IPS-18c (cell line): Measurements from ENCODE around the gene ZBTB4.
"Not testable (repeated sequence)": the region's sequence is repeated elsewhere in the genome, so short reads cannot be mapped to it uniquely, and the experiment has no call there.

ENCODE experiments used
- H3K4me3 ChIP-seq: 2 replicates; pipeline ENCODE4 v1.7.0; 2013; ENCODE audit warnings: low read depth, mild to moderate bottlenecking, low read length, moderate library complexity; ENCODE audit not compliant: insufficient read depth
- H3K9me3 ChIP-seq: one replicate; pipeline ENCODE4 v1.6.1; 2013; ENCODE audit warnings: mild to moderate bottlenecking, low read length, moderate library complexity; ENCODE audit not compliant: control insufficient read depth, insufficient read depth

Gene ZBTB4

DNA sequence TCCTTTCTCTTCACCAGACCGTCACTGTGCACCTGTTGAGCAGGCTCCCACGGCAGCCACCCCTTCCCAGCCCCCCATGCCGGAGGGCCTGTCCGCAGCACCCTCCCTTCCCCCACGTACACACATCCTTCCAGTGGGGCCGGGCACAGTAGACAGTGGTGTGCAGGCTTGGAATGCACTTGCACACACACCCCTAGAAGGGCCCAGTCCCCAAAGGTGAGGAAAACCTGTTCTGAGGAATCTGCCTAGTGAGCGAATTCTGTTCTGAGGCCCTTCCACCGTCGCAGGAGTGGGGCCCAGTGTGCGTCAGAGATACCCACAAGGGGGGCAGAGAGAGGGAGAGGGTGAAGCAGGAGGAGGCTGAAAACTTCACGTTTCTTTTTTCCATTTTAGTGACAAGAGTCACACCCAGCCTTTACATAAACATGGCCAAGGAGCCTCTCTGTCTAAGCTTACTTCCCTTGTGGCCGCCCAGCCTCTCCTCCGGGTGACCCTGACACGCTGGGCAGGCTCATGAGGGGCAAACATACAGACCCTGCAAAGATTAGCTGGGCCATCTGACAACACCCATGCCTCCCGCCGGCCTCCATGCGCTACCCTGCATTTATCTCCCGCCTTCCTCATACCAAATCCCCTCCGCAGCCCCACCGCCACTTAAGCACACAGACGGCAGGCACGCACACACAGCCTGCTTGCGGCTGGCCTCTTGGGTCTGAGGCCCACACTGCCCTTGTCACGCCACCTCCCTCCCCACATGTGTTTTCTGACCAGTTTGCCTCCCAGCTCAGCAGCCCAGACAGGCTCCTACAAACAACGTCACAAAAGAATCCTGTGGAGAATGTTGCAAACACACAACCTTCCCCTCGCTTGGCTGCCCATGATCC, 1.8 kb downstream of the ZBTB4 start:
- Histone ChIP-seq H3K4me3 (peak overlapping the region; percentile 81; the same call in 1 of the 2 replicates), H3K9me3 (no peaks in the 10 kb centered on the region)

DNA sequence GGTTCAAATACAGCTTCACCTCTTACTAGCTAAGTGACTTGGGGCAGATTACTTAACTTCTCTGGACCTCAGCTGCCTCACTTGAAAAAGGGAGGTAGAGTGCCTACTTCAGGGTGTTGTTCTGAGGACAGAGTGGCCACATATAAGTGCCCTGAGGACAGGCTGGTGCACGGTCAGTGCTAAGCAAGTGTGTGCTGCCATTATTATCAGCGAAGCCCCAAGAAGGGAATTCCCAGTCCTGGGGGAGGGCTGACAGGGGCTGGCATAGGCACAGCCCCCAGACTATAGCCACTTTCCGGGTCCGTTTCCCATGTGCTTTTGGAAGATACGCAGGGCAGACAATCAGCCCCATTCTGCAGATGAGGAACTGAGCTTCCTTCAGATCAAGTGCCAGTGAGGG, 2.5 kb downstream of the ZBTB4 start:
- no peaks in the 10 kb centered on the region for H3K9me3 ChIP-seq
- no peak overlapping the region for H3K4me3 ChIP-seq

DNA sequence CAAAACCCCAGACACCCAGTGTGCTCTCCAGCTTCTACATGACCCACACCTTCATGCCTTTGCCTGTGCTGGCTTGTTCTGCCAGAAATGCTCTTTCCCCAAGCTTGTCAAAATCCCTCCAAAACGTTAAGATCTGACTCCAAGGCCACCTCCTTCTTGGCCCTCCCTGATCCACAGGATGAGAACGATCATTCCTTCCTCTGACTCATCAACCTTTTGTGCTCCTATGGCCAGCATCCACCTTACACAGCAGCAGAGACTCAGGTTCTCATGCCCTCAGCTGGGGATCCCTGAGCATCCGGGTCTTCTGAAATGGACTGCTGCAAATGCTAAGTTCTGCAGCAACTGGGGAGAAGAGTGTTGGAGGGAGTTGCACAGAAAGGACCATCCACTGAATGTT, 2.9 kb downstream of the ZBTB4 start:
- no peak overlapping the region for H3K4me3 ChIP-seq

GRCh38 chr17:7475764-7476422, 3.5 kb downstream of the ZBTB4 start:
- Histone ChIP-seq H3K9me3 (no peaks in the 10 kb centered on the region), H3K4me3 (no peak overlapping the region)

More for the DNA sequence above, 2.9 kb downstream of the ZBTB4 start:
- no peaks in the 10 kb centered on the region for H3K9me3 ChIP-seq

DNA sequence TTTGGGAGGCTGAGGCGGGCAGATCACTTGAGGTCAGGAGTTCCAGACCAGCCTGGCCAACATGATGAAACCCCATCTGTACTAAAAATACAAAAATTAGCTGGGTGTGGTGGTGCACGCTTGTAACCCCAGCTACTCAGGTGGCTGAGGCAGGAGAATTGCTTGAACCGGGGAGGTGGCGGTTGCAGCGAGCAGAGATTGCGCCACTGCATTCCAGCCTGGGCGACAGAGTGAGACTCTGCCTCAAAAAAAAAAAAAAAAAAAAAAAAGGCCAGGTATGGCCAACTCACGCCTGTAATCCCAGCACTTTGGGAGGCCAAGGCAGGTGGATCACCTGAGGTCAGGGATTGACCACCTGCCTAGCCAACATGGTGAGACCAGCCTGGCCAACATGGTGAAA, 4.7 kb downstream of the ZBTB4 start:
- not testable (repeated sequence) for H3K4me3 ChIP-seq

GRCh38 chr17:7471729-7472128, 7.7 kb downstream of the ZBTB4 start:
- H3K4me3 ChIP-seq, result no peak overlapping the region
- no peaks in the 10 kb centered on the region for H3K9me3 ChIP-seq

More for the DNA sequence above, 4.7 kb downstream of the ZBTB4 start:
- H3K9me3 ChIP-seq, result not testable (repeated sequence)

- not testable (repeated sequence) for H3K4me3 ChIP-seq, H3K9me3 ChIP-seq
Observed at GRCh38 chr17:7470457-7470973, 8.9 kb downstream of the ZBTB4 start.

DNA sequence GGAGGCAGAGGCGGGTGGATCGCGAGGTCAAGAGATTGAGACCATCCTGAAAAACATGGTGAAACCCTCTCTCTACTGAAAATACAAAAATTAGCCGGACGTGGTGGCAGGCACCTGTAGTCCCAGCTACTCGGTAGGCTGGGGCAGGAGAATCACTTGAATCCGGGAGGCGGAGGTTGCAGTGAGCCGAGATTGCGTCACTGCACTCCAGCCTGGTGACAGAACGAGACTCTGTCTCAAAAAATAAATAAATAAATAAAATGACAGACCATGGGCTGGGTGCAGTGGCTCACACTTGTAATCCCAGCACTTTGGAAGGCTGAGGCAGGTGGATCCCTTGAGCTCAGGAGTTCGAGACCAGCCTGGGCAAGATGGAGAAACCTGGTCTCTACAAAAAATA, 9.6 kb downstream of the ZBTB4 start:
- not testable (repeated sequence) for H3K4me3 ChIP-seq, H3K9me3 ChIP-seq

- Histone ChIP-seq H3K9me3 (no peaks in the 10 kb centered on the region), H3K4me3 (no peak overlapping the region)
Observed at GRCh38 chr17:7468804-7469389, 10.5 kb downstream of the ZBTB4 start.

GRCh38 chr17:7468290-7468689, 11.1 kb downstream of the ZBTB4 start:
- no peaks in the 10 kb centered on the region for H3K9me3 ChIP-seq
- no peak overlapping the region for H3K4me3 ChIP-seq

DNA sequence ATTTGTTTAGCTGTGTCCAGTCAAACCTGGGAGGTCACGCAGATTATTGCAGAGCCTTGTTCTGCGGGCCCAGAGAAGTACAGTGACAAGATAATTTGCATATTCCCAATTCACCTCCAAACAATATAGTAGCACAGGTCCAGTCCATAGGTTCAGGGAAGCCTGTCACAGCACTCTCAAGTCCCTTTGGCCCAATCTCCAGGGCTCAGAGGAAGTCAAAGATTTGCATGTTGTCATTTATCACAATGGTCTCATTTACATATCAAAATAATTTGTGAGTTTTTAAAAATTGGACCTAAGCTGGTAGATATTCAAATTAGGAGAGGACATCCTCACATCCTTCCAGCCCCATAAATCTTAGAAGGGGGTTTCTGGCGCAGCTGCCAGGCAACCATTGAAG, 11.9 kb downstream of the ZBTB4 start:
- no peak overlapping the region for H3K4me3 ChIP-seq
- no peaks in the 10 kb centered on the region for H3K9me3 ChIP-seq

DNA sequence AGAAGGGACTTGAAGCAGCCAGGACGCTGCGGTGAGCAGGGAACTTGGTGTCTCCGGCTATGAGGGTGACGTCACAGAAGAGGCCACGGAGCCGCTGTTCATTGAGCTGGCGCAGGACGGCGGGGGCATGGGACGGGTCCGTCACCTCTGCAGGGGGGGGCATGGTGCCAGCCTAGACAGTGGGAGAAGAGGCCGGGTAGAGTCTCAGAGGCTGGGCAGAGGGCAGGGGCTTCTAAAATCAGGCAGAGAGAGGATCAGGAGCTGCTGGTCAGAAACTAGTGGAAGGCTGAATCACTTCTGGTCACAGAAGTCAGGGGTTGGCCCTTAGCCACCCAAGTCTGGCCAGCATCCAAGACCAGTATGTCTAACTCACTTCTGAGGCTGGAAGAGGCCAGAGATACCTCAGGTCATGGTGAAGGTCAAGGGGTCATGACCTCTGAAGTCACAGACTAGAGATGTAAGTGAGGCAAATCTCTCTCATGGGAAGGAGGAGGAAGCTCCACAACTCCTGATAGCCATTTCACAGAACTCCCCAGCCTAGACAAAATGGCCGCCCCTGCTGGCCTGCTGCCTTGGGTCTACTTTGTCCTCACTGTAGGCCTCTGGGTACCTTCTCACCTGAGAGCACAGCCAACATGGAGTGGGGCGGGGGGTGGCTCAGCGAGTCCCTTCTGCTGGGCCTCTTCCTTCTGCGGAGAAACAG, 12.6 kb downstream of the ZBTB4 start:
- no peak overlapping the region for H3K4me3 ChIP-seq
- H3K9me3 ChIP-seq, result no peaks in the 10 kb centered on the region

GRCh38 chr17:7466318-7466638, 13.2 kb downstream of the ZBTB4 start:
- Histone ChIP-seq H3K4me3 (no peak overlapping the region), H3K9me3 (no peaks in the 10 kb centered on the region)

- no peaks in the 10 kb centered on the region for H3K9me3 ChIP-seq
- no peak overlapping the region for H3K4me3 ChIP-seq
Observed at GRCh38 chr17:7465597-7466275, 13.7 kb downstream of the ZBTB4 start.

GRCh38 chr17:7464081-7464480, 15.3 kb downstream of the ZBTB4 start:
- no peak overlapping the region for H3K4me3 ChIP-seq
- no peaks in the 10 kb centered on the region for H3K9me3 ChIP-seq

DNA sequence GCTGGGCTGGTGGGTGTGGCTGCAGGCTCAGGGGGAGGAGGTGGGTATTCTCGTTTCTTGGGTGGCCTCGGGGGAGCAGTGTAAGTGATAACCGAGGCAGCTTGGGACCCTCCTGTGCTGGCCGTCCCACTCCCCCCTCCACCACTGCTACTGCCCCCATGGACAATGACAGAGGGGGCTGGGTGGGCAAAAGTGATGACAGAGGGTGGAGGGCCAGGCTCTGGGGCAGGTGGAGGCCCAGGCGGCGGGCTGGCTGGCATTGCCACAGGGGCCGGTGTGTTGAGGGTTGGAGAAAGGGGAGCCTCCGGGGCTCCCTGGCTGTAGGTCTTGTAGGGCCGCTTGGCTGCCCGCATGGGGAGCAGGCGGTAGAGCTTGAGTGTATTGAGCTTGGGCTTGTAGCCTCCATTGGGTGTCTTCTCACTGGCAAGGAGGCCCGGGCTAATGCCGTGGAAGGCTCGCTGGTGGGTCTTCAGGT, 16.0 kb downstream of the ZBTB4 start:
- no peak overlapping the region for H3K4me3 ChIP-seq

More for the DNA sequence above, 16.0 kb downstream of the ZBTB4 start:
- no peaks in the 10 kb centered on the region for H3K9me3 ChIP-seq
